GM21717 (cell line): ENCODE data around the gene PAX7.

ENCODE experiments used
- ATAC-seq: cut with Tn5 transposase; IDR thresholded peaks from one replicate; pipeline ENCODE4 v1.9.1; 2021; ENCODE audit warnings: mild to moderate bottlenecking, moderate library complexity; ENCODE audit not compliant: unreplicated experiment

The PAX7 gene

GRCh38 chr1:18640228-18641004 is 9.8 kb downstream of the PAX7 start:
- ATAC-seq = no peak

- ATAC-seq = no peak
Observed at GRCh38 chr1:18641005-18641941, 10.6 kb downstream of the PAX7 start.

- no peak for ATAC-seq
Observed at GRCh38 chr1:18642278-18643095, 11.8 kb downstream of the PAX7 start.

- no peak for ATAC-seq
Observed at GRCh38 chr1:18643154-18644012, 12.7 kb downstream of the PAX7 start.

- no peak for ATAC-seq
Observed at GRCh38 chr1:18644013-18644399, 13.4 kb downstream of the PAX7 start.

- ATAC-seq = no peak
Observed at GRCh38 chr1:18644446-18644845, 13.8 kb downstream of the PAX7 start.

- no peak for ATAC-seq
Observed at GRCh38 chr1:18644973-18645746, 14.5 kb downstream of the PAX7 start.

- ATAC-seq = no peak
Observed at GRCh38 chr1:18645747-18646090, 15.1 kb downstream of the PAX7 start.

- ATAC-seq = no peak
Observed at GRCh38 chr1:18646091-18646785, 15.6 kb downstream of the PAX7 start.

- no peak for ATAC-seq
Observed at GRCh38 chr1:18646786-18647410, 16.3 kb downstream of the PAX7 start.

GRCh38 chr1:18647681-18648214 is 17.1 kb downstream of the PAX7 start:
- ATAC-seq = no peak

- no peak for ATAC-seq
Observed at GRCh38 chr1:18649693-18650370, 19.2 kb downstream of the PAX7 start.

GRCh38 chr1:18651713-18652112 is 21.1 kb downstream of the PAX7 start:
- no peak for ATAC-seq

GRCh38 chr1:18652791-18653190 is 22.1 kb downstream of the PAX7 start:
- no peak for ATAC-seq

GRCh38 chr1:18653367-18653766 is 22.7 kb downstream of the PAX7 start:
- ATAC-seq = no peak

GRCh38 chr1:18653916-18654315 is 23.3 kb downstream of the PAX7 start:
- ATAC-seq = no peak

- no peak for ATAC-seq
Observed at GRCh38 chr1:18654599-18654998, 24.0 kb downstream of the PAX7 start.
